Measurements from ENCODE around the gene CHKA. TPM values are rescaled to one million over a fixed set of nuclear protein-coding genes. Genes with fewer than 3 reads are reported as not detected.

The CHKA gene
- total and polyA plus RNA-seq, 2 of the 8 experiments (the other 6 are each of a cell fraction or from before 2014, with no cell fraction given): 61.2 to 86.6 TPM

DNA sequence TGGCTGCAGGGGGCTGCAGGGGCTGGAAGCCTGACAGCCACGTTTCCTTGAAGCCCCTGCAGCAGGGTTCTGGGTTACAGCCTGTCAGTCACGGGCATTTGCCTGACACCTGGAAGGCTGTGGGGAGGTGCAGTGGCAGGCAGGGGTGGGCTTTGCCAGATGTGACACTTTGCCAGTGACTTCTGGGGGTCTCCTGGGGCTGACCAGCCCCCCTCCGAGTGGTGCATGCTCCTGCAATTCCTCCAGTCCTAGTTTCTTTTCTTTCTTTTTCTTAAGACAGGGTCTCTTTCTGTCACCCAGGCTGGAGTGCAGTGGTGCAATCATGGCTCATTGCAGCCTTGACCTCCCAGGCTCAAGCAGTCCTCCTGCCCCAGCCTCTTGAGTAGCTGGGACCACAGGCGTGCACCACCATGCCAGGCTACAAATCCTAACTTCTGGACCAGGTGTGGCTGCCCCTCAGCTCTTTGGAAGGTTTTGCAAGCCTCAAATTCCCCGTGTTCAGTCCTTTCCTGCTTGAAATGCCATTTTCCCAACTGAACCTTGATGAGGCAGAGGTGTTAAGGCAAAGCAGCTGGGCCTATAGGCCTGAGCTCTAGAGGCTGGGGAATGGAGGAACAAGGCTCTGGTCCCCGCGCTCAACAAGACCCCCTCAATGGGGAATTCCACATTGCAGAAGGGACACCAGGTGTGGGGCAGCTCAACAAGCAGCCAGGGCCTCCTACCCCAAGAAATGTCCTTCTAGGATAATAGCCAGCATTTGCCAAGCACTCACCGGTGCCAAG lies 20.2 kb upstream of the CHKA start (continued):
- TF ChIP-seq SP4 (IDR thresholded peaks at IDR 0.05; ENCODE audit: low read length): no peak
- TF ChIP-seq FOSL1 (IDR thresholded peaks at IDR 0.05; ENCODE audit: insufficient read depth, low read depth, low read length): no peak
- TF ChIP-seq, protein P1, sequence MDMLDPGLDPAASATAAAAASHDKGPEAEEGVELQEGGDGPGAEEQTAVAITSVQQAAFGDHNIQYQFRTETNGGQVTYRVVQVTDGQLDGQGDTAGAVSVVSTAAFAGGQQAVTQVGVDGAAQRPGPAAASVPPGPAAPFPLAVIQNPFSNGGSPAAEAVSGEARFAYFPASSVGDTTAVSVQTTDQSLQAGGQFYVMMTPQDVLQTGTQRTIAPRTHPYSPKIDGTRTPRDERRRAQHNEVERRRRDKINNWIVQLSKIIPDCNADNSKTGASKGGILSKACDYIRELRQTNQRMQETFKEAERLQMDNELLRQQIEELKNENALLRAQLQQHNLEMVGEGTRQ (IDR thresholded peaks at IDR 0.05; ENCODE audit: low read length): no peak
- no peak for TF ChIP-seq TBP (IDR thresholded peaks at IDR 0.05; ENCODE audit: low read depth, low read length)
- TF ChIP-seq TCF12 (IDR thresholded peaks at IDR 0.05; ENCODE audit: low read depth, low read length): no peak
- no peak for TF ChIP-seq KDM1A (IDR thresholded peaks at IDR 0.05; ENCODE audit: borderline replicate concordance, low read length)
- TF ChIP-seq, protein P2, sequence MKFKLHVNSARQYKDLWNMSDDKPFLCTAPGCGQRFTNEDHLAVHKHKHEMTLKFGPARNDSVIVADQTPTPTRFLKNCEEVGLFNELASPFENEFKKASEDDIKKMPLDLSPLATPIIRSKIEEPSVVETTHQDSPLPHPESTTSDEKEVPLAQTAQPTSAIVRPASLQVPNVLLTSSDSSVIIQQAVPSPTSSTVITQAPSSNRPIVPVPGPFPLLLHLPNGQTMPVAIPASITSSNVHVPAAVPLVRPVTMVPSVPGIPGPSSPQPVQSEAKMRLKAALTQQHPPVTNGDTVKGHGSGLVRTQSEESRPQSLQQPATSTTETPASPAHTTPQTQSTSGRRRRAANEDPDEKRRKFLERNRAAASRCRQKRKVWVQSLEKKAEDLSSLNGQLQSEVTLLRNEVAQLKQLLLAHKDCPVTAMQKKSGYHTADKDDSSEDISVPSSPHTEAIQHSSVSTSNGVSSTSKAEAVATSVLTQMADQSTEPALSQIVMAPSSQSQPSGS (IDR thresholded peaks at IDR 0.05; ENCODE audit: low read length): no peak
- no peak for TF ChIP-seq SIN3A (conservative IDR thresholded peaks at IDR 0.05 in 1 of 2, IDR thresholded peaks at IDR 0.05 in 1 of 2; ENCODE audit: low read depth in 1 of 2, low read length in 2 of 2)

Measured in H1 (cell line).